GM18873 (cell line): ENCODE data around the gene VPS29.
"Not testable (repeated sequence)": the region's sequence is repeated elsewhere in the genome, so short reads cannot be mapped to it uniquely, and the experiment has no call there.

ENCODE experiments used
- ATAC-seq: cut with Tn5 transposase; IDR thresholded peaks from one replicate; pipeline ENCODE4 v1.9.1; 2021; ENCODE audit warnings: mild to moderate bottlenecking, moderate library complexity, moderate number of reproducible peaks; ENCODE audit not compliant: unreplicated experiment, low FRiP score

Gene VPS29

DNA sequence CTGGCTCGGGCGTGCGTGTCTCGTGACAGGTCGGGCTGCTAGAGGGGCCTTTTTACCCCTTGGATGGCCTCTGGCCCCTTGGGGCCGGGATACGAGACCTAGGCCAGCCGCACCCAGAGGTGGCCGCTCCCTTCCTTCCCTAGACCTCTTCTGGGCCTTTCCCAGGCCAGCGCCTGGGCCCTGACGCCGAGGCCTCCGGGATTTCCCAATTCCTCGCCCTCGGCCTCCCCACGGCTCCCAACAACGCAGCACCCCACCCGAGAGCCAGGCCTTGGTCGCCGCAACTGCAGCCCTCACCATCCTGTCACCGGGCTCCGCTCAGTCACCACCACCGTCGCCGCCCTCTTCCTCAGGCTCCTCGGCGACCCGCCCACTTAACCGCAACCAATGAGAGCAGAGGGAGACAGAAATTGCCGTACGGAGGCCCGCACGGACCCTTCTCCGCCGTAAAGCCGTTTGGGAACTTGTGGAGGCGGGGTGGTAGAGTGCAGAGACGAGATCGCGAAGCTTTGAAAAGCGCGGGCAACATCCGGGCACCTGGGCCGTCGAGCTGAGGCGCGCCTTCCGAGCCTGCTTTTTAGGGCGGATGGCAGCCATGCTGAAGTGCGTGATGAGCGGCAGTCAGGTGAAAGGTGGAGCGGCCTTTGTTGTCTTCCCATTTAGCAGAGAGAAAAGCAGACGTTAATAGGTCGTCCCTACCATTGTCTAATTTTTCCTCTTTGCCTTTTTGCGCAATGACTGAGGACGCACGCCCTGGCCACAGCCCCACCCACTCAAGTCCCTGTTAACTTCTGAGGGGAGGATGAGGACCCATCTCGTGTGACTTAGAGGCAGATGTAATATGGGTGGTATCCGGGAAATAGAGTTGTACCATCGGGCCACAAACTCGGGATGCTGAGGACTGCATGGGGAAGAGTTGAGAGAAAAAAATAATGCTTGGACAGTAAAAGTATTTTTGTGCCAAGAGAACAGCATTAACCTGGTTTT is at the start of gene VPS29, which contains the start of gene RAD9B:
Gene VPS29, minus strand, starts transcription at position 360 of the 987 bp plus-strand sequence. Its CDS starts 60 bp downstream, at position 300.
Gene RAD9B, plus strand, starts transcription at position 580 of the 987 bp plus-strand sequence. Its CDS starts 7 bp downstream, at position 587.
- ATAC-seq: peak; percentile 84

- ATAC-seq: no peak
These were observed 49.1 kb upstream of the VPS29 start for GRCh38 chr12:110550981-110551380.

DNA sequence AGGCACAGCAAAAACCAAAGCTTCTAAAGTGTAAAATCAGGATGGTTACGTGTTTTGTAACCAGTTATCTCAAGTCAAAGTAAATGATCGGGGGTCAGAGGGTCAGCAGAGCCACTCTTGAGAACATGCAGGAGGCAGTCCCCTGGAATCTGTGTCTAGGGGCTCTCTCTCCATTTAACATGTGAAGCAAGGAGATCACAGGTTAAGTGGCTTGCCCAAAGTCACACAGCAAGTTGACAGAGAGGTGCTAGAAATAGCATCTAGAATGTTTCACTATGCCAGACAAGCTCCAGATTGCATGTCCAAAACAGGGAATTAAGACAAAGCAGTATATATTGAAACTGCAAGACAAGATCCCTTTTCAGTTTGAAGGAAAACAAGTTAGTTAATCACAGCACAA is 47.8 kb upstream of the VPS29 start:
- no peak for ATAC-seq

- no peak for ATAC-seq
These were observed 46.8 kb upstream of the VPS29 start for GRCh38 chr12:110548678-110549077.

DNA sequence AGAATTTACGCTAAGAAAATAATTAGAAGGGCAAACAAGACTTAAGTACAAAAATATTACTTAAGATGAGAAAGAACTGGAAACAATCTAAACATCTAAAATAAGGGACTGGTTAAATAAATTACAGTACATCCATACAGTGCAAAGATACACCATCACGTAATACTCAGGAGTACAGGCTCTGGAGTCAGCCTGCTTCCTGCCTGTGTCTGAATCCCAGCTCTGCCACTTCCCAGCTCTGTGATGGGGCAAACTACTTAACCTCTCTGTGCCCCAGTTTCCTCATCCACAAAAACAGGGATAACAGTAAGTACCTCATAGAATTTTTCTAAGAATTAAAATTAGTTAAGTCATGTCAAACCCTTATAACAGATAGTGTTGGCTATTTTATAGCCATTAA is 45.2 kb upstream of the VPS29 start:
- ATAC-seq: no peak

- no peak for ATAC-seq
These were observed 44.4 kb upstream of the VPS29 start for GRCh38 chr12:110546339-110546738.

- ATAC-seq: no peak
These were observed 43.9 kb upstream of the VPS29 start for GRCh38 chr12:110545812-110546211.

GRCh38 chr12:110545259-110545658 is 43.3 kb upstream of the VPS29 start:
- ATAC-seq: not testable (repeated sequence)

- no peak for ATAC-seq
These were observed 42.1 kb upstream of the VPS29 start for GRCh38 chr12:110543965-110544364.

GRCh38 chr12:110543252-110543959 is 41.5 kb upstream of the VPS29 start:
- ATAC-seq: no peak

- no peak for ATAC-seq
These were observed 38.1 kb upstream of the VPS29 start for GRCh38 chr12:110540048-110540447.

GRCh38 chr12:110538869-110539622 is 37.1 kb upstream of the VPS29 start:
- ATAC-seq: no peak

DNA sequence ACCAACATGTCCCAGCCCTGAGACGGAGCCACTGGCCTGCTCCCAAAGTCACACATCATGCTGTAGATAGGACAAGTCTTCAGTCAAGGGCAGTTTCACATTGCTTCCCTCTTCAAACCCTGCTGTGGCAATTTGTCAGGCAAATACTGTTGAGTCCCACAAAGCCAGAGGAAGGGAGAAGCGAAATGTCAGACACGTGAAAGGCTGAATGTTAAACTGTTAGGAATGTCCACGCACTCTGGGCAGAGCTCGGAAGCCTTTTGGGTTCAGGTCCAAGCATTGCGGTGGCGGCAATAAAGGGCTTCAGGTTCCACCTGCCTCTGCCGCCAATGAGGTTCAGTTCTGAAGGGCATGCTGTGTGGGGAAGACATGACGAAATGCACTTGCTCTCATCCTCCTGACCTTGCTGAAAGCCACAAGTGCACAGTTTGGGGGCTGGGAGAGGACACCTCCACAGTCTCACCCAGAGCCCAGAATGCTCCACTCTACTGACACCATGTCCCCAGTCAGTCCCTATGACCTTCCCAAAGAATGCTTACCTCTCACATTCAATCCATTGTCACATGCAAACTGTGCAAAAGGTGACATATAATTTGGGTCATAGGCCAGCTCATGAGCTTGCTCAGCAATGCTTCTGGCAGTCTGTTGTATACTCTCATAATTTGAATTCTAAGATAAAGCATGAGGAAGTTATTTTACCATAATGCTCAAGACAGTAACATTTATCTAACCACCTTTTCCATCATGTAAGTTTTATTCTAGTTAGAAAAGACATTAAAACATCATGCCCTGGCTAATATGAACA is 35.9 kb upstream of the VPS29 start:
- ATAC-seq: no peak

- no peak for ATAC-seq
These were observed 35.1 kb upstream of the VPS29 start for GRCh38 chr12:110536834-110537604.

DNA sequence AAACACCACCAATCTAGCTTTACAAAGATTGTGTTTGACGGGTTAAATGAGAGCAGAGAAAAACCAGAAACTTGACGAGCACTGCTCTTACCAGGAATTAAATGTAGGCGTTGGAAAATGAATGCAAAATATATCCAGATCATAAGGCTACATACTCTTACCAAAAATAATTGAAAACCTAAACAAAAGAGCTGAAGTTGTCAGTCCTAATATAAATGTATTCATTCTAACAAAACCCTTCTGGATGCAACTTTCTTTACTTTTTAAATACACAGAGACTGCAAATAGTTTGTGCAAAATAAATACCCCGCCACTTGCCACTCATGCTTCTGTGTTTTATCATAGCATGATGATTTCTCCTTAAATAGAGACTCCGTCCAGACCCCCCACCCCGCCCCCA is 32.9 kb upstream of the VPS29 start:
- no peak for ATAC-seq

GRCh38 chr12:110533607-110534006 is 31.7 kb upstream of the VPS29 start:
- ATAC-seq: no peak

DNA sequence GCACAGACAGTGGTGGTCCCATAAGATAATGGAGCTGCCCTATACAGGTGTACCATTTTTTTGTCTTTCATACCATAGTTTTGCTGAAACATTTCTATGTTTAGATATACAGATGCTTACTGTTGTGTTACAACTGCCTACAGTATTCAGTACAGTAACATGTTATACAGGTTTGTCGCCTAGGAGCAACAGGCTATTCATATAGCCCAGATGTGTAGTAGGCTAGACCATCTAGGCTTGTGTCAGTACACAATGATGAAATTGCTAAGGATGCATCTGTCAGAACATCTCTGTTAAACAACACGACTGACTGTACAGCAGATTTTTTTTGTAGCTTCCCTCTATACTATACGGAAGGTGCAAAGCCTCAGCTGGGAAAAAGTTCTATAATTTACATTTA is 30.7 kb upstream of the VPS29 start:
- no peak for ATAC-seq

DNA sequence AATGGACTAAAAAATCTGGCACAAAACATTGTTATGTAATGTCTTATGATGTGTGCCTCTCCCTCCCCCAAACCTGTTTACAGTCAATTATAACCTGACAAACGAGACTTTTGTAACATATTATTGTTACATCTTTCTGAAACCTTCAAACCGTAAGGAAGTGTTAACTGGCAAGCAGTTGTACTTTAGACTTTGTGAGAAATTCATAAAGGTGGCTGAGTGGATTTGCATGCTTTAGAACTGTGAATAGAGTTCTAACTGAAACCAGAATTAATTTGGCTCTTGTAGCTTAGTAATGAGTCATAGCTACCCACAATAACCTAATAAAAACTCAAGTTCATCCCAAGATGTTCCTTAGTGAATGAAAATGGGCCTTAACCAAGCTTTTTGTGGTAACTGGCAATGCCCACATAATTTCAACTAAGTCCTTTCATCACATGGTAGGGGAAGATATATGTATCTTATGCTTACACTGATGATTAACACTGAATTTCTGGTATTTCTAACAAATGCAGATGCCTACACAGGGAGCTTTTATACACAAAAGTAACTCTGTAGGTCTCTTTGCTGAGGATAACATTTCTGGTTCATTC is 29.9 kb upstream of the VPS29 start:
- peak; percentile 63 for ATAC-seq

- ATAC-seq: no peak
These were observed 28.6 kb upstream of the VPS29 start for GRCh38 chr12:110530511-110530910.
